ENCODE data around the gene GATA1.

Gene GATA1

DNA sequence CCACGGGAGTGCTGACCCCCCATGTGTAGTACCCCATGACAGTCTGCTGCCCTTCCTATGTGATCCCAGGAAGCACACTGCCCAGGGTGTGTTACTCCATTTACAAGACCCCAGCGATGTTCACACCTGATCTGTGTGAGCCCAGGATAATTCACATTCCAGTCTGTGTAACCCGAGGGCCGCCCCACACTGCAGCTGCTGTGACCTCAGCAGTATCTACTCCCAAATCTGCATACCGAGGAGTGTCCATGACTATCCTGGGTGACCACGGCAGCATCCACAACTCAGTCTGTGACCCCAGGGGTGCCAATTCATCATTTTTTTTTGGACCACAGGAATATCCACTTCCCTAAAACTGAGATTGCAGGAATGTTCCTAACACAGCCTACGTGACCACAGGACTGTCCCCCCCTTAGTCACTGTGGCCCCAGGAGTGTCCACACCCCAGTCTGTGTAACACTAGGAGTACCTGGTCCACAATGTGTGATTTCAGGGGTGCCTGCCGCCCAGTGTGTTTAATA is 32.6 kb upstream of the GATA1 start:
- Histone ChIP-seq H3K9me3 (ENCODE audit: control insufficient read depth in 5 of 5, low read length in 5 of 5) (no peaks in the 10 kb centered on the region), H3K27me3 (ENCODE audit: control insufficient read depth in 5 of 5, insufficient read depth in 4 of 5, low read length in 5 of 5) (peaks cover 8 to 24% (median 24%) of the 10 kb centered on the region in 5 donors), H3K4me3 (ENCODE audit: low read depth in 1 of 5, low read length in 5 of 5) (no peak overlapping the region), H3K36me3 (ENCODE audit: control insufficient read depth in 5 of 5, insufficient read depth in 5 of 5, low read length in 5 of 5) (no peaks in the 10 kb centered on the region), H3K27ac (ENCODE audit: low read depth, low read length) (no peak overlapping the region), H3K4me1 (ENCODE audit: control insufficient read depth in 5 of 5, insufficient read depth in 5 of 5, low read length in 5 of 5) (no peaks in the 10 kb centered on the region), H3K9ac (ENCODE audit: low read length in 5 of 5) (no peak overlapping the region)

- H3K4me1 ChIP-seq (ENCODE audit: control insufficient read depth in 5 of 5, insufficient read depth in 5 of 5, low read length in 5 of 5): no peaks in the 10 kb centered on the region
- no peak overlapping the region for H3K27ac ChIP-seq (ENCODE audit: low read depth, low read length)
- no peaks in the 10 kb centered on the region for H3K36me3 ChIP-seq (ENCODE audit: control insufficient read depth in 5 of 5, insufficient read depth in 5 of 5, low read length in 5 of 5)
- H3K9ac ChIP-seq (ENCODE audit: low read length in 5 of 5): no peak overlapping the region
- peaks cover 8 to 26% (median 24%) of the 10 kb centered on the region in 5 donors for H3K27me3 ChIP-seq (ENCODE audit: control insufficient read depth in 5 of 5, insufficient read depth in 4 of 5, low read length in 5 of 5)
- no peak overlapping the region for H3K4me3 ChIP-seq (ENCODE audit: low read depth in 1 of 5, low read length in 5 of 5)
- no peaks in the 10 kb centered on the region for H3K9me3 ChIP-seq (ENCODE audit: control insufficient read depth in 5 of 5, low read length in 5 of 5)
Observed at GRCh38 chrX:48754238-48754637, 32.2 kb upstream of the GATA1 start.

DNA sequence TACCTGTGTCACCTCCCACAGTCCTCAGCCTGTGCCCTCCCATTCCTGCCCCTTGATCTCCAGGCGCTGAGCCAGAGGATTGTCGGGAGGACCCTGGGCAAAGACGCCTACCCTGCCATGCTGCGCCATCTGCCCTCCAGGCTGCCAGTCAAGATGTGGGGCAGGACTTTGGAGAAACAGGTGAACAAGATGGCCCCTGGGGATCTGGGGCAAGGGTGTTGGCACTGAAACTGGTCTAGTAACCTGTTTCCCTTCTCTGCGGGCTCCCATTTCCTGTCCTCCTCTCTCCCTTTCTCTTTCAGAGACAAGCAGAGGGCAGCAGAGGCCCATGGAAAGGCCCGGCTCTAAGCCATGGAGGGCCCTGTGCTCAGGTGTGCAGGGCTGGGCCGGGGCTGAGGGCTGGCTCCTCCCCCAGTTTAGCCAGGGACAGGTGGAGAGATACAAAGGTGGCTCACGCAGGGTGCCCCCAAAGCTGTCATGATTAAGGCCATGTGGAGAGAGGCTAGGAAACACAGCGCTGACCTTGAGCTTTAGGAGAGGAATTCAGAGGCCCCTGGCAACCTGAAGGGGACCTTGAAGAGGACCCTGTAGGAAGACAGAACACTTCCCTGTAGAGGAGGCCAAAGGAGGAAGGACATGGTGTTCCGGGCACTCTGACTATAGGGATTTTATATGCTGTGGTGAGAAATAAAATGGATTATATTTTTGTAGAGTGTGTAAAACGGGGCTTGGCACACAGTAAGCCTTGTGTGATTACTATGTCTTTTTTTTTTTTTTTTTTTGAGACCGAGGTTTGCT is 24.5 kb upstream of the GATA1 start, which contains the start of gene GLOD5:
Gene GLOD5 (plus strand): TSS at position 74 of the 798 bp plus-strand sequence. CDS start 44 bp downstream, at position 118.
- Histone ChIP-seq H3K36me3 (ENCODE audit: control insufficient read depth in 5 of 5, insufficient read depth in 5 of 5, low read length in 5 of 5) (no peaks in the 10 kb centered on the region), H3K9me3 (ENCODE audit: control insufficient read depth in 5 of 5, low read length in 5 of 5) (no peaks in the 10 kb centered on the region), H3K9ac (ENCODE audit: low read length in 5 of 5) (no peak within 1 kb of the TSS), H3K27ac (ENCODE audit: low read depth, low read length) (no peak within 1 kb of the TSS), H3K4me3 (ENCODE audit: low read depth in 1 of 5, low read length in 5 of 5) (no peak within 1 kb of the TSS), H3K4me1 (ENCODE audit: control insufficient read depth in 5 of 5, insufficient read depth in 5 of 5, low read length in 5 of 5) (no peaks in the 10 kb centered on the region), H3K27me3 (ENCODE audit: control insufficient read depth in 5 of 5, insufficient read depth in 4 of 5, low read length in 5 of 5) (peaks cover 10 to 29% (median 12%) of the 10 kb centered on the region in 5 donors)

DNA sequence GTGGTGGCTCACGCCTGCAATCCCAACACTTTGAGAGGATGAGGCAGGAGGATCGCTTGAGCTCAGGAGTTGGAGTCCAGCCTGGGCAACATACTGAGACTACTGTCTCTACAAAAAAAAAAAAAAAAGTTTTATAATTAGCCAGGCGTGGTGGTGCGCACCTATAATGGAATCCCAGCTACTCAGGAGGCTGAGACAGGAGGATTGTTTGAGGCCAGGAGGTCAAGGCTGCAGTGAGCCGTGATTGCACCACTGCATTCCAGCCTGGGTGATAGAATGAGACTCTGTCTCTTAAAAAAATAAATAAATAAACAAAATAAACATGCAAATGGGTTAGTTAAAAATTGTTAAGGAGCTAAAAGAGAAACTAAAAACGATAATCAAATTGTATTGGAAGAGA is 17.2 kb upstream of the GATA1 start:
- H3K4me1 ChIP-seq (ENCODE audit: control insufficient read depth in 5 of 5, insufficient read depth in 5 of 5, low read length in 5 of 5): no peaks in the 10 kb centered on the region
- H3K9me3 ChIP-seq (ENCODE audit: control insufficient read depth in 5 of 5, low read length in 5 of 5): no peaks in the 10 kb centered on the region
- no peak overlapping the region for H3K9ac ChIP-seq (ENCODE audit: low read length in 5 of 5)
- H3K4me3 ChIP-seq (ENCODE audit: low read depth in 1 of 5, low read length in 5 of 5): no peak overlapping the region
- no peak overlapping the region for H3K27ac ChIP-seq (ENCODE audit: low read depth, low read length)
- peaks cover 0 to 10% (median 5%) of the 10 kb centered on the region in 5 donors for H3K27me3 ChIP-seq (ENCODE audit: control insufficient read depth in 5 of 5, insufficient read depth in 4 of 5, low read length in 5 of 5)
- no peaks in the 10 kb centered on the region for H3K36me3 ChIP-seq (ENCODE audit: control insufficient read depth in 5 of 5, insufficient read depth in 5 of 5, low read length in 5 of 5)

DNA sequence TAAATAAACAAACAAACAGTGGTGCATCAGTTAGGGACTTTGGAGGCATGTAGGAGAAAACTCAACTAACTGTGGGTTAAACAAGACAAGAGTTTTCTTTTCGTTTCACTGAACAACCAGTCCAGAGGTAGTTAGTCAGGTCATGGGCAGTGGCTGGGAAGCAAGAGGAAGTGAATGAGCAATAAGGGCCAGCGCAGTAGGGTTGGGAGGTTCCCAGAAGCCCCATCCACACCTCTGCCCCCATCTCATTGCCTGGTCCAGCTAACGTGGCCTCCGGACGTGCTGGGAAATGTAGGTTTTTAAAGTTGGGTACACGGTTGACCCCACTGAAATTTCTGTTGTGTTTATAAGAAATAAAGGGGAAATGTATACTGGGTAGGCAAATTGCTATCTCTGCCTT is 16.1 kb upstream of the GATA1 start:
- Histone ChIP-seq H3K27ac (ENCODE audit: low read depth, low read length) (no peak overlapping the region), H3K9ac (ENCODE audit: low read length in 5 of 5) (no peak overlapping the region), H3K4me1 (ENCODE audit: control insufficient read depth in 5 of 5, insufficient read depth in 5 of 5, low read length in 5 of 5) (no peaks in the 10 kb centered on the region), H3K9me3 (ENCODE audit: control insufficient read depth in 5 of 5, low read length in 5 of 5) (no peaks in the 10 kb centered on the region), H3K36me3 (ENCODE audit: control insufficient read depth in 5 of 5, insufficient read depth in 5 of 5, low read length in 5 of 5) (no peaks in the 10 kb centered on the region), H3K27me3 (ENCODE audit: control insufficient read depth in 5 of 5, insufficient read depth in 4 of 5, low read length in 5 of 5) (peaks cover 0 to 13% (median 7%) of the 10 kb centered on the region in 5 donors), H3K4me3 (ENCODE audit: low read depth in 1 of 5, low read length in 5 of 5) (no peak overlapping the region)

DNA sequence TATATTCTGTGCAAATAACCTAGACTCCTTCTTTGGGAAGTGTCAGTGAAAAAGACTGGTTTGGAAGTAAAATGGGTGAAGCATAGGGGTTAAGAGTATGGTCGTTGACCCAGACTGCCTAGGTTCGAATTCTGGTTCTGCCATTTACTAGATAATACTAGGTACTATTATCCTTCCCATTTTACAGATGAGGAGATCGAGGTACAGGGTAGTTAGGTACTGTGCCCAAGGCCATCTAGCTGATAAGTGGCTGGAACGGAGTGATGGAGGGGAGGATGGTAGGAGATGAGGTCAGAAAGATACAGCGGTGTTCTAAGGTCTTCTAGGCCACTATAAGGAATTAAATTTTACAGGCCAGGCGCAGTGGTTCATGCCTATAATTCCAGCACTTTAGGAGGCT is 13.8 kb upstream of the GATA1 start:
- Histone ChIP-seq H3K4me1 (ENCODE audit: control insufficient read depth in 5 of 5, insufficient read depth in 5 of 5, low read length in 5 of 5) (no peaks in the 10 kb centered on the region), H3K4me3 (ENCODE audit: low read depth in 1 of 5, low read length in 5 of 5) (no peak overlapping the region), H3K9ac (ENCODE audit: low read length in 5 of 5) (no peak overlapping the region), H3K27me3 (ENCODE audit: control insufficient read depth in 5 of 5, insufficient read depth in 4 of 5, low read length in 5 of 5) (peaks cover 0 to 13% (median 12%) of the 10 kb centered on the region in 5 donors), H3K27ac (ENCODE audit: low read depth, low read length) (no peak overlapping the region), H3K36me3 (ENCODE audit: control insufficient read depth in 5 of 5, insufficient read depth in 5 of 5, low read length in 5 of 5) (no peaks in the 10 kb centered on the region), H3K9me3 (ENCODE audit: control insufficient read depth in 5 of 5, low read length in 5 of 5) (no peaks in the 10 kb centered on the region)

GRCh38 chrX:48776818-48777439 is 9.5 kb upstream of the GATA1 start:
- Histone ChIP-seq H3K27ac (ENCODE audit: low read depth, low read length) (no peak overlapping the region), H3K9me3 (ENCODE audit: control insufficient read depth in 5 of 5, low read length in 5 of 5) (no peaks in the 10 kb centered on the region), H3K4me1 (ENCODE audit: control insufficient read depth in 5 of 5, insufficient read depth in 5 of 5, low read length in 5 of 5) (no peaks in the 10 kb centered on the region), H3K4me3 (ENCODE audit: low read depth in 1 of 5, low read length in 5 of 5) (no peak overlapping the region), H3K9ac (ENCODE audit: low read length in 5 of 5) (no peak overlapping the region), H3K27me3 (ENCODE audit: control insufficient read depth in 5 of 5, insufficient read depth in 4 of 5, low read length in 5 of 5) (peaks cover 0 to 20% (median 8%) of the 10 kb centered on the region in 5 donors), H3K36me3 (ENCODE audit: control insufficient read depth in 5 of 5, insufficient read depth in 5 of 5, low read length in 5 of 5) (no peaks in the 10 kb centered on the region)

DNA sequence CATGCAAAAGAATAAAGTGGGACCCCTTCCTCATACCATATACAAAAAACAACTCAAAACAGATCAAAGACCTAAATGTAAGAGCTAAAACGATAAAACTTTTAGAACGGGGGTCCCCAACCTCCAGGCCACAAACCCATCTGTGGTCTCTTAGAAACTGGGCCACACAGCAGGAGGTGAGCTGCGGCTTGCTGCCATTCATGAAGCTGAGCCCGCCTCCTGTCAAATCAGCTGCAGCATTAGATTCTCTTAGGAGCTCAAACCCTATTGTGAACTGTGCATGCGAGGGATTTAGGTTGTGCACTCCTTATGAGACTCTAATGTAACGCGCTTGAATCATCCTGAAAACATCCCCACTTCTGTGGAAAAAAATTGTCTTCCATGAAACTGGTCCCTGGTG is 7.0 kb upstream of the GATA1 start:
- no peaks in the 10 kb centered on the region for H3K9me3 ChIP-seq (ENCODE audit: control insufficient read depth in 5 of 5, low read length in 5 of 5)
- no peaks in the 10 kb centered on the region for H3K4me1 ChIP-seq (ENCODE audit: control insufficient read depth in 5 of 5, insufficient read depth in 5 of 5, low read length in 5 of 5)
- H3K9ac ChIP-seq (ENCODE audit: low read length in 5 of 5): no peak overlapping the region
- H3K36me3 ChIP-seq (ENCODE audit: control insufficient read depth in 5 of 5, insufficient read depth in 5 of 5, low read length in 5 of 5): no peaks in the 10 kb centered on the region
- no peak overlapping the region for H3K27ac ChIP-seq (ENCODE audit: low read depth, low read length)
- H3K4me3 ChIP-seq (ENCODE audit: low read depth in 1 of 5, low read length in 5 of 5): no peak overlapping the region
- H3K27me3 ChIP-seq (ENCODE audit: control insufficient read depth in 5 of 5, insufficient read depth in 4 of 5, low read length in 5 of 5): peaks cover 0 to 15% (median 8%) of the 10 kb centered on the region in 5 donors

GRCh38 chrX:48781705-48782104 is 4.7 kb upstream of the GATA1 start:
- Histone ChIP-seq H3K4me3 (ENCODE audit: low read depth in 1 of 5, low read length in 5 of 5) (no peak overlapping the region), H3K4me1 (ENCODE audit: control insufficient read depth in 5 of 5, insufficient read depth in 5 of 5, low read length in 5 of 5) (no peaks in the 10 kb centered on the region), H3K27me3 (ENCODE audit: control insufficient read depth in 5 of 5, insufficient read depth in 4 of 5, low read length in 5 of 5) (peaks cover 7 to 18% (median 16%) of the 10 kb centered on the region in 5 donors), H3K9ac (ENCODE audit: low read length in 5 of 5) (no peak overlapping the region), H3K27ac (ENCODE audit: low read depth, low read length) (no peak overlapping the region), H3K9me3 (ENCODE audit: control insufficient read depth in 5 of 5, low read length in 5 of 5) (no peaks in the 10 kb centered on the region), H3K36me3 (ENCODE audit: control insufficient read depth in 5 of 5, insufficient read depth in 5 of 5, low read length in 5 of 5) (no peaks in the 10 kb centered on the region)

- H3K4me1 ChIP-seq (ENCODE audit: control insufficient read depth in 5 of 5, insufficient read depth in 5 of 5, low read length in 5 of 5): no peaks in the 10 kb centered on the region
Observed at GRCh38 chrX:48782216-48782615, 4.2 kb upstream of the GATA1 start.

More at GRCh38 chrX:48782216-48782615, 4.2 kb upstream of the GATA1 start:
- Histone ChIP-seq H3K9ac (ENCODE audit: low read length in 5 of 5) (no peak overlapping the region), H3K27ac (ENCODE audit: low read depth, low read length) (no peak overlapping the region), H3K27me3 (ENCODE audit: control insufficient read depth in 5 of 5, insufficient read depth in 4 of 5, low read length in 5 of 5) (peaks cover 11 to 22% (median 21%) of the 10 kb centered on the region in 5 donors), H3K36me3 (ENCODE audit: control insufficient read depth in 5 of 5, insufficient read depth in 5 of 5, low read length in 5 of 5) (no peaks in the 10 kb centered on the region), H3K9me3 (ENCODE audit: control insufficient read depth in 5 of 5, low read length in 5 of 5) (no peaks in the 10 kb centered on the region), H3K4me3 (ENCODE audit: low read depth in 1 of 5, low read length in 5 of 5) (no peak overlapping the region)
